GM12878 (cell line): Measurements from ENCODE around the gene CYP2C18. TPM values are rescaled to one million over a fixed set of nuclear protein-coding genes. Genes with fewer than 3 reads are reported as not detected.

Experiments
- ATAC-seq: fragments of 200-7000 bp; cut with Tn5 transposase; 3 replicates; pipeline ENCODE4 v1.9.1; 2020; ENCODE audit warnings: mild to moderate bottlenecking, moderate library complexity
- BruUV-seq: library from RNA; stranded (reverse); fragments of 400-500 nt; replicated peaks from 2 replicates; lab custom pipeline; 2021; lab: Mats Ljungman, UMichigan
- CTCF ChIA-PET: fragments of 300-600 bp; sonication (Branson Sonifier 250); formaldehyde crosslinking; extraction: SDS; loops from one replicate; lab custom pipeline; 2021; ENCODE audit warnings: inconsistent platforms; lab: Yijun Ruan, JAX
- POLR2A ChIA-PET: fragments of 350-600 bp; formaldehyde crosslinking; extraction: SDS; loops from one replicate; lab custom pipeline; 2021; ENCODE audit warnings: inconsistent platforms; lab: Charles Lee
- RAD21 ChIA-PET: fragments of 300-600 bp; sonication (Branson Sonifier 250); formaldehyde crosslinking; loops from one replicate; lab custom pipeline; 2023; ENCODE audit warnings: antibody characterized with exemption; ENCODE audit not compliant: unreplicated experiment; lab: Charles Lee
- SMC1A ChIA-PET: fragments of 300-600 bp; sonication (Branson Sonifier 250); formaldehyde crosslinking; loops from one replicate; lab custom pipeline; 2023; ENCODE audit not compliant: unreplicated experiment, uncharacterized antibody; lab: Charles Lee
- DNase-seq: peaks from one replicate; pipeline ENCODE4 v3.0.0-alpha.2; 2011; ENCODE audit warnings: low read depth, low spot score
- FAIRE-seq: peaks from 3 replicates; lab custom pipeline; 2011; peaks lifted over from hg19 to GRCh38; lab: Jason Lieb, UNC
- H2AFZ ChIP-seq: 2 replicates; pipeline ENCODE4 v1.6.0; 2011; ENCODE audit warnings: low read depth, low read length, control low read depth; ENCODE audit not compliant: control insufficient read depth
- H3K27ac ChIP-seq: 2 replicates; pipeline ENCODE4 v1.5.1; 2011; ENCODE audit warnings: control low read depth; ENCODE audit not compliant: control insufficient read depth, insufficient read depth
- H3K27me3 ChIP-seq, 2 experiments: replicated peaks in 1 of 2; 2 replicates each; pipeline versions ENCODE4 v1.6.0 to v1.6.1; 2011; ENCODE audit warnings: low read length in 1 of 2; ENCODE audit not compliant: control insufficient read depth in 2 of 2, insufficient read depth in 2 of 2
- H3K36me3 ChIP-seq, 2 experiments: 2 replicates each; pipeline ENCODE4 v1.5.1; 2011; ENCODE audit warnings: low read length in 1 of 2; ENCODE audit not compliant: control insufficient read depth in 2 of 2, insufficient read depth in 2 of 2
- H3K4me1 ChIP-seq: 2 replicates; pipeline ENCODE4 v1.6.1; 2011; ENCODE audit warnings: mild to moderate bottlenecking, low read length, moderate library complexity, mixed read lengths; ENCODE audit not compliant: control insufficient read depth, insufficient read depth
- H3K4me2 ChIP-seq: 2 replicates; pipeline ENCODE4 v1.6.0; 2011; ENCODE audit warnings: control low read depth; ENCODE audit not compliant: control insufficient read depth, insufficient read depth
- H3K4me3 ChIP-seq: fragments of 200-600 bp; sonication (generic); 2 replicates; pipeline ENCODE4 v1.5.1; 2016
- H3K79me2 ChIP-seq: 2 replicates; pipeline ENCODE4 v1.6.0; 2011; ENCODE audit warnings: low read length; ENCODE audit not compliant: control insufficient read depth, insufficient read depth
- H3K9ac ChIP-seq: 2 replicates; pipeline ENCODE4 v1.8.0; 2011; ENCODE audit warnings: low read length, control low read depth, mixed read lengths; ENCODE audit not compliant: control insufficient read depth, insufficient read depth
- H3K9me3 ChIP-seq: replicated peaks from 3 replicates; pipeline ENCODE4 v1.5.1; 2011; ENCODE audit warnings: mild to moderate bottlenecking, low read length; ENCODE audit not compliant: control insufficient read depth, insufficient read depth
- H4K20me1 ChIP-seq: 2 replicates; pipeline ENCODE4 v1.6.0; 2011; ENCODE audit not compliant: control insufficient read depth, insufficient read depth
- BACH1 ChIP-seq: fragments of 450-650 bp; IDR thresholded peaks from 2 replicates; pipeline ENCODE4 v1.6.1; 2017; ENCODE audit warnings: mild to moderate bottlenecking, borderline replicate concordance
- CBFB ChIP-seq: IDR thresholded peaks from 2 replicates; pipeline ENCODE4 v1.6.1; 2016; ENCODE audit warnings: antibody characterized with exemption, low read depth
- FOXM1 ChIP-seq: IDR thresholded peaks from 2 replicates; pipeline ENCODE4 v1.6.1; 2012; ENCODE audit warnings: low read depth, mild to moderate bottlenecking, inconsistent platforms, low read length, moderate library complexity
- IRF4 ChIP-seq: IDR thresholded peaks from 2 replicates; pipeline ENCODE4 v1.6.1; 2011; ENCODE audit warnings: low read depth, low read length
- JUND ChIP-seq: IDR thresholded peaks from 2 replicates; pipeline ENCODE4 v1.6.1; 2012; ENCODE audit warnings: low read depth, mild to moderate bottlenecking, low read length, improper control_type of control experiment, moderate library complexity
- RB1 ChIP-seq: fragments of 450-650 bp; formaldehyde crosslinking; IDR thresholded peaks from 2 replicates; pipeline ENCODE4 v1.6.1; 2017; ENCODE audit warnings: mild to moderate bottlenecking, borderline replicate concordance
- SMAD5 ChIP-seq: IDR thresholded peaks from 2 replicates; pipeline ENCODE4 v1.6.1; 2016; ENCODE audit warnings: antibody characterized with exemption, low read depth
- YY1 ChIP-seq: IDR thresholded peaks from 2 replicates; pipeline ENCODE4 v1.6.1; 2011; ENCODE audit warnings: low read depth, mild to moderate bottlenecking, low read length
- WGBS: methylation state at CpG from one replicate; pipeline ENCODE4 v1.1.6; 2016; ENCODE audit warnings: low lambda C conversion rate; ENCODE audit not compliant: insufficient replicate concordance, insufficient coverage; ENCODE audit errors: missing lambda C conversion rate; 5-methylcytosine and 5-hydroxymethylcytosine counted together
- in situ Hi-C: fragments of 300-500 bp; cut with MboI; formaldehyde crosslinking; loops from 9 replicates; pipeline ENCODE4 v1.14.3; 2018; ENCODE audit warnings: mixed read lengths
- intact Hi-C: fragments of 100-400 bp; cut with micrococcal nuclease; formaldehyde crosslinking; loops from one replicate; pipeline ENCODE4 v1.14.2; 2022; ENCODE audit not compliant: unreplicated experiment
- polyA plus RNA-seq, 11 experiments: library from polyadenylated mRNA; depleted of rRNA in 4 of 11; unstranded in 6 of 11; stranded (reverse) in 5 of 11; fragments of >200 nt; fragmentation: Nextera tagmentation in 4 of 11; fragmentation: Illumina TruSeq in 1 of 11; extraction: Ambion mirVana in 4 of 11; extraction: Trizol in 1 of 11; gene quantifications; 1 replicate in 1 of 11; 2 replicates in 10 of 11; pipeline versions ENCODE4 v1.2.1 to v1.2.3, GENCODE V29; 2011 to 2016; ENCODE audit warnings: inconsistent platforms in 2 of 11, missing spikeins in 2 of 11, low read depth in 1 of 11
- total RNA-seq, 4 experiments: library from RNA; depleted of rRNA in 3 of 4; stranded (reverse); fragments of >200 nt in 3 of 4; fragmentation: Illumina TruSeq in 1 of 4; extraction: Trizol in 1 of 4; gene quantifications; 2 replicates each; pipeline versions ENCODE4 v1.2.1 to v1.2.3, GENCODE V29; 2013 to 2021
- TF ChIP-seq, protein P1 (sequence below): fragments of 450-650 bp; formaldehyde crosslinking; IDR thresholded peaks from 2 replicates; pipeline ENCODE4 v1.4.0; 2020; ENCODE audit warnings: mild to moderate bottlenecking, moderate library complexity

CYP2C18 gene
- total and polyA plus RNA-seq, 10 of the 15 experiments (the other 5 are each of a cell fraction or from before 2014, with no cell fraction given), result 0.05 to 0.12 (median 0.07) TPM; not detected in 5

DNA sequence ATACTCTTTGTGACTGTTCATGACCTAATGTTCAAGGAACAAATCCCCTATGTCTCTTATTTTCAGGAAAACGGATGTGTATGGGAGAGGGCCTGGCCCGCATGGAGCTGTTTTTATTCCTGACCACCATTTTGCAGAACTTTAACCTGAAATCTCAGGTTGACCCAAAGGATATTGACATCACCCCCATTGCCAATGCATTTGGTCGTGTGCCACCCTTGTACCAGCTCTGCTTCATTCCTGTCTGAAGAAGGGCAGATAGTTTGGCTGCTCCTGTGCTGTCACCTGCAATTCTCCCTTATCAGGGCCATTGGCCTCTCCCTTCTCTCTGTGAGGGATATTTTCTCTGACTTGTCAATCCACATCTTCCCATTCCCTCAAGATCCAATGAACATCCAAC is 51.7 kb downstream of the CYP2C18 start (continued):
- TF ChIP-seq, protein P1, sequence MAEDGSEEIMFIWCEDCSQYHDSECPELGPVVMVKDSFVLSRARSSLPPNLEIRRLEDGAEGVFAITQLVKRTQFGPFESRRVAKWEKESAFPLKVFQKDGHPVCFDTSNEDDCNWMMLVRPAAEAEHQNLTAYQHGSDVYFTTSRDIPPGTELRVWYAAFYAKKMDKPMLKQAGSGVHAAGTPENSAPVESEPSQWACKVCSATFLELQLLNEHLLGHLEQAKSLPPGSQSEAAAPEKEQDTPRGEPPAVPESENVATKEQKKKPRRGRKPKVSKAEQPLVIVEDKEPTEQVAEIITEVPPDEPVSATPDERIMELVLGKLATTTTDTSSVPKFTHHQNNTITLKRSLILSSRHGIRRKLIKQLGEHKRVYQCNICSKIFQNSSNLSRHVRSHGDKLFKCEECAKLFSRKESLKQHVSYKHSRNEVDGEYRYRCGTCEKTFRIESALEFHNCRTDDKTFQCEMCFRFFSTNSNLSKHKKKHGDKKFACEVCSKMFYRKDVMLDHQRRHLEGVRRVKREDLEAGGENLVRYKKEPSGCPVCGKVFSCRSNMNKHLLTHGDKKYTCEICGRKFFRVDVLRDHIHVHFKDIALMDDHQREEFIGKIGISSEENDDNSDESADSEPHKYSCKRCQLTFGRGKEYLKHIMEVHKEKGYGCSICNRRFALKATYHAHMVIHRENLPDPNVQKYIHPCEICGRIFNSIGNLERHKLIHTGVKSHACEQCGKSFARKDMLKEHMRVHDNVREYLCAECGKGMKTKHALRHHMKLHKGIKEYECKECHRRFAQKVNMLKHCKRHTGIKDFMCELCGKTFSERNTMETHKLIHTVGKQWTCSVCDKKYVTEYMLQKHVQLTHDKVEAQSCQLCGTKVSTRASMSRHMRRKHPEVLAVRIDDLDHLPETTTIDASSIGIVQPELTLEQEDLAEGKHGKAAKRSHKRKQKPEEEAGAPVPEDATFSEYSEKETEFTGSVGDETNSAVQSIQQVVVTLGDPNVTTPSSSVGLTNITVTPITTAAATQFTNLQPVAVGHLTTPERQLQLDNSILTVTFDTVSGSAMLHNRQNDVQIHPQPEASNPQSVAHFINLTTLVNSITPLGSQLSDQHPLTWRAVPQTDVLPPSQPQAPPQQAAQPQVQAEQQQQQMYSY, result no peak

DNA sequence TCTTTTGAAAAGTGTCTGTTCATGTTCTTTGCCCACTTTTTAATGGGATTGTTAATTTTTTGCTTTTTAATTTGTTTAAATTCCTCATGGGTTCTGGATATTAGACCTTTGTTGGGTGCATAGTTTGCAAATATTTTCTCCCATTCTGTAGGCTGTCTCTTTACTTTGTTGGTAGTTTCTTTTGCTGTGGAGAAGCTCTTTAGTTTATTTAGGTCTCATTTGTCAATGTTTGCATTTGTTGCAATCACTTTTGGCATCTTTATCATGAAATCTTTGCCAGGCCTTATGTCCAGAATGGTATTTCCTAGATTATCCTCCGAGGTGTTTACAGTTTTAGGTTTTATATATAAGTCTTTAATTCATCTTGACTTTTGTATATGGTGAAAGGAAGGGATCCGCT is 55.1 kb downstream of the CYP2C18 start:
- 38% methylated on average over 2 of the region's 2 CpGs for WGBS
- Histone ChIP-seq H2AFZ (no peak overlapping the region), H3K27me3 (no peaks in the 10 kb centered on the region), H3K27ac (no peak overlapping the region), H3K36me3 (no peaks in the 10 kb centered on the region), H3K79me2 (no peaks in the 10 kb centered on the region), H3K4me3 (no peak overlapping the region), H3K9me3 (no peaks in the 10 kb centered on the region), H3K9ac (no peak overlapping the region), H3K4me1 (no peaks in the 10 kb centered on the region), H3K4me2 (no peak overlapping the region), H4K20me1 (no peaks in the 10 kb centered on the region)
- ChIA-PET POLR2A (no interaction called here), RAD21 (no interaction called here), SMC1A (no interaction called here), CTCF (no interaction called here)
- no peak for FAIRE-seq
- DNase-seq, result no peak
- intact Hi-C loops (no loop called here), in situ Hi-C loops (no loop called here)
- ATAC-seq, result no peak
- BruUV-seq, result no TSS peak
- no peak for TF ChIP-seq JUND
- no peak for TF ChIP-seq IRF4
- TF ChIP-seq CBFB, result no peak
- no peak for TF ChIP-seq RB1
- no peak for TF ChIP-seq SMAD5
- no peak for TF ChIP-seq YY1
- TF ChIP-seq FOXM1, result no peak
- TF ChIP-seq BACH1, result no peak
